Activated B cell treated with CpG ODN at 0.5 μM for 24 hours (primary cell): ENCODE results near the gene MTM1. TPM values are rescaled to one million over a fixed set of nuclear protein-coding genes. Genes with fewer than 3 reads are reported as not detected.

Source experiments
- ATAC-seq: fragments of 200-7000 bp; cut with Tn5 transposase; one replicate; pipeline ENCODE4 v1.10.0; 2021; ENCODE audit warnings: low read depth, mild to moderate bottlenecking, moderate library complexity
- CTCF ChIA-PET: fragments of 350-600 bp; sonication (Branson Sonifier 250); formaldehyde crosslinking; loops from one replicate; lab custom pipeline; 2021; ENCODE audit warnings: antibody characterized with exemption; lab: Charles Lee
- POLR2A ChIA-PET: fragments of 350-600 bp; sonication (Branson Sonifier 250); formaldehyde crosslinking; loops from one replicate; lab custom pipeline; 2021; ENCODE audit warnings: antibody characterized with exemption; lab: Charles Lee
- DNase-seq: peaks from one replicate; pipeline ENCODE4 v3.0.0; 2022
- H3K27ac Mint-ChIP-seq: one replicate; pipeline ENCODE4 v1.8.0; 2020; ENCODE audit warnings: mixed read lengths
- H3K27me3 Mint-ChIP-seq: one replicate; pipeline ENCODE4 v1.8.0; 2021; ENCODE audit warnings: mixed read lengths
- H3K36me3 Mint-ChIP-seq: one replicate; pipeline ENCODE4 v1.8.0; 2021; ENCODE audit warnings: low read depth, mixed read lengths
- H3K4me1 Mint-ChIP-seq: one replicate; pipeline ENCODE4 v1.8.0; 2021; ENCODE audit warnings: mixed read lengths
- H3K4me3 Mint-ChIP-seq: one replicate; pipeline ENCODE4 v1.8.0; 2020; ENCODE audit warnings: mild to moderate bottlenecking, mixed read lengths
- H3K9me3 Mint-ChIP-seq: one replicate; pipeline ENCODE4 v1.8.0; 2020; ENCODE audit warnings: mixed read lengths
- CTCF ChIP-seq: fragments of 200-600 bp; IDR thresholded peaks from one replicate; pipeline ENCODE4 v1.8.0; 2022; ENCODE audit warnings: antibody characterized with exemption, mild to moderate bottlenecking
- intact Hi-C: fragments of 100-400 bp; cut with micrococcal nuclease; formaldehyde crosslinking; loops from one replicate; pipeline ENCODE4 v1.15.1; 2024
- total RNA-seq: library from RNA; stranded (reverse); gene quantifications from 2 replicates; pipeline ENCODE4 v1.2.3, GENCODE V29; 2022

MTM1 gene
- total RNA-seq, 1 donor from 2014 or later = 24.4 TPM

GRCh38 chrX:150572206-150572605 lies 3.8 kb downstream of the MTM1 start:
- POLR2A ChIA-PET = interaction anchor here (0.8 to 1.6 kb wide), 2 partner anchors 15 to 29 kb away, joined by 3 read pairs; no protein-coding TSS in a partner anchor
- CTCF ChIA-PET = interaction anchor here (0.7 to 2.0 kb wide), 2 partner anchors 15 to 19 kb away, joined by 3 to 5 read pairs; no protein-coding TSS in a partner anchor
- no peak for ATAC-seq
- no peaks in the 10 kb centered on the region for H3K27me3 Mint-ChIP-seq
- peak overlapping the region; percentile 89 for H3K27ac Mint-ChIP-seq
- TF ChIP-seq CTCF = no peak
- H3K9me3 Mint-ChIP-seq = no peaks in the 10 kb centered on the region
- peak overlapping the region; percentile 32 for H3K4me3 Mint-ChIP-seq
- DNase-seq = no peak
- peaks cover 77% of the 10 kb centered on the region for H3K4me1 Mint-ChIP-seq
- no peaks in the 10 kb centered on the region for H3K36me3 Mint-ChIP-seq
- intact Hi-C loops = no loop called here

GRCh38 chrX:150573106-150573505 lies 4.7 kb downstream of the MTM1 start:
- CTCF ChIA-PET = interaction anchor here (2.0 kb wide), 1 partner anchor 14 kb away, joined by 5 read pairs; no protein-coding TSS in a partner anchor
- Mint-ChIP-seq H3K27me3 (no peaks in the 10 kb centered on the region), H3K9me3 (no peaks in the 10 kb centered on the region), H3K27ac (peak overlapping the region; percentile 84), H3K4me1 (peaks cover 83% of the 10 kb centered on the region), H3K36me3 (no peaks in the 10 kb centered on the region), H3K4me3 (no peak overlapping the region)
- ATAC-seq (no peak), DNase-seq (no peak)
- intact Hi-C loops = no loop called here
- POLR2A ChIA-PET = interaction anchor here (1.6 kb wide), 1 partner anchor 634 kb away, joined by 6 read pairs; the partner anchor contains the start of gene EOLA2
- TF ChIP-seq CTCF = no peak

GRCh38 chrX:150573702-150574101 lies 5.3 kb downstream of the MTM1 start:
- no peak for TF ChIP-seq CTCF
- ATAC-seq (peak; percentile 29), DNase-seq (no peak)
- Mint-ChIP-seq H3K4me3 (peak overlapping the region; percentile 41), H3K36me3 (peaks cover 3% of the 10 kb centered on the region), H3K27me3 (no peaks in the 10 kb centered on the region), H3K9me3 (no peaks in the 10 kb centered on the region), H3K4me1 (peaks cover 87% of the 10 kb centered on the region), H3K27ac (peak overlapping the region; percentile 84)
- POLR2A ChIA-PET = interaction anchor here (1.6 kb wide), 1 partner anchor 635 kb away, joined by 6 read pairs; the partner anchor contains the start of gene EOLA2
- intact Hi-C loops = no loop called here
- CTCF ChIA-PET = interaction anchor here (0.9 to 2.0 kb wide), 2 partner anchors 13 to 633 kb away, joined by 3 to 5 read pairs; no protein-coding TSS in a partner anchor

GRCh38 chrX:150574559-150575418 lies 6.4 kb downstream of the MTM1 start:
- H3K27ac Mint-ChIP-seq = peak overlapping the region; percentile 84
- ATAC-seq (peak; percentile 49), DNase-seq (no peak)
- peak overlapping the region; percentile 72 for H3K4me3 Mint-ChIP-seq
- POLR2A ChIA-PET = interaction anchor here (1.6 kb wide), 1 partner anchor 636 kb away, joined by 6 read pairs; the partner anchor contains the start of gene EOLA2
- no peaks in the 10 kb centered on the region for H3K9me3 Mint-ChIP-seq
- H3K4me1 Mint-ChIP-seq = peaks cover 82% of the 10 kb centered on the region
- no peaks in the 10 kb centered on the region for H3K27me3 Mint-ChIP-seq
- CTCF ChIA-PET = interaction anchor here (0.9 kb wide), 1 partner anchor 634 kb away, joined by 3 read pairs; no protein-coding TSS in a partner anchor
- no peak for TF ChIP-seq CTCF
- intact Hi-C loops = no loop called here
- H3K36me3 Mint-ChIP-seq = peaks cover 3% of the 10 kb centered on the region

GRCh38 chrX:150575419-150575814 lies 7.0 kb downstream of the MTM1 start:
- Mint-ChIP-seq H3K27ac (peak overlapping the region; percentile 84), H3K4me3 (peak overlapping the region; percentile 72), H3K9me3 (no peaks in the 10 kb centered on the region), H3K4me1 (peaks cover 81% of the 10 kb centered on the region), H3K36me3 (peaks cover 5% of the 10 kb centered on the region), H3K27me3 (no peaks in the 10 kb centered on the region)
- CTCF ChIA-PET = no interaction called here
- POLR2A ChIA-PET = no interaction called here
- TF ChIP-seq CTCF = no peak
- intact Hi-C loops = no loop called here
- DNase-seq (no peak), ATAC-seq (no peak)
